H1 (cell line): ENCODE results near the gene LCN12. TPM values are rescaled to one million over a fixed set of nuclear protein-coding genes. Genes with fewer than 3 reads are reported as not detected.
A peak's percentile ranks its signal among the peaks of the same experiment; 100 is the strongest.

Source experiments
- CTCF ChIA-PET: fragments of 300-600 bp; sonication (Branson Sonifier 250); formaldehyde crosslinking; loops from one replicate; lab custom pipeline; 2021; ENCODE audit not compliant: partially characterized antibody; lab: Charles Lee
- POLR2A ChIA-PET: fragments of 300-600 bp; sonication (Branson Sonifier 250); formaldehyde crosslinking; loops from one replicate; lab custom pipeline; 2021; ENCODE audit warnings: inconsistent platforms; ENCODE audit not compliant: partially characterized antibody; lab: Charles Lee
- DNase-seq, 2 experiments: peaks; one replicate each; pipeline versions ENCODE4 v3.0.0 to v3.0.0-alpha.2; 2010 to 2022; ENCODE audit warnings: low spot score in 2 of 2, low read depth in 1 of 2, mixed read lengths in 1 of 2
- FAIRE-seq: peaks from 2 replicates; lab custom pipeline; 2011; peaks lifted over from hg19 to GRCh38; lab: Jason Lieb, UNC
- H2AFZ ChIP-seq: 2 replicates; pipeline ENCODE4 v1.8.1; 2012; ENCODE audit warnings: low read length, inconsistent platforms
- H2AK5ac ChIP-seq: 2 replicates; pipeline ENCODE4 v1.6.1; 2013; ENCODE audit warnings: low read depth, low read length
- H2BK120ac ChIP-seq: replicated peaks from 2 replicates; pipeline ENCODE3; 2013; ENCODE audit warnings: low read depth, low read length, inconsistent platforms
- H2BK12ac ChIP-seq: 2 replicates; pipeline ENCODE4 v1.6.1; 2013; ENCODE audit warnings: low read depth, low read length
- H2BK15ac ChIP-seq: 2 replicates; pipeline ENCODE4 v1.6.1; 2013; ENCODE audit warnings: low read length
- H2BK20ac ChIP-seq: 2 replicates; pipeline ENCODE4 v1.6.1; 2013; ENCODE audit warnings: low read length
- H2BK5ac ChIP-seq: 2 replicates; pipeline ENCODE4 v1.6.1; 2013; ENCODE audit warnings: low read depth, low read length
- H3K14ac ChIP-seq: 2 replicates; pipeline ENCODE4 v1.6.1; 2013; ENCODE audit warnings: inconsistent platforms; ENCODE audit not compliant: insufficient read length
- H3K18ac ChIP-seq: 2 replicates; pipeline ENCODE4 v1.6.1; 2013; ENCODE audit warnings: low read length; ENCODE audit errors: extremely low read depth
- H3K23ac ChIP-seq: 2 replicates; pipeline ENCODE4 v1.6.1; 2013; ENCODE audit warnings: inconsistent platforms; ENCODE audit not compliant: insufficient read length
- H3K23me2 ChIP-seq: 2 replicates; pipeline ENCODE4 v1.6.1; 2013; ENCODE audit warnings: low read depth, low read length
- H3K27ac ChIP-seq: 2 replicates; pipeline ENCODE4 v1.6.1; 2011; ENCODE audit warnings: low read depth, low read length, inconsistent platforms
- H3K27me3 ChIP-seq, 4 experiments: replicated peaks in 1 of 4; 1 replicate in 1 of 4; 2 replicates in 3 of 4; pipeline versions ENCODE4 v1.6.1 to v1.8.1; 2011 to 2013; ENCODE audit warnings: low read length in 3 of 4, mild to moderate bottlenecking in 3 of 4, inconsistent platforms in 2 of 4, mixed read lengths in 2 of 4, moderate library complexity in 1 of 4; ENCODE audit not compliant: control insufficient read depth in 3 of 4, insufficient read depth in 3 of 4; ENCODE audit errors: extremely low read depth in 1 of 4
- H3K36me3 ChIP-seq, 4 experiments: 2 replicates each; pipeline versions ENCODE4 v1.6.1 to v1.8.1; 2011 to 2013; ENCODE audit warnings: mild to moderate bottlenecking in 4 of 4, low read length in 3 of 4, moderate library complexity in 2 of 4, control low read depth in 1 of 4, inconsistent platforms in 1 of 4; ENCODE audit not compliant: insufficient read depth in 4 of 4, control insufficient read depth in 2 of 4
- H3K4ac ChIP-seq: replicated peaks from 2 replicates; pipeline ENCODE3; 2013; ENCODE audit warnings: low read length, low read depth, mixed read lengths, inconsistent platforms; ENCODE audit not compliant: insufficient read length
- H3K4me1 ChIP-seq, 4 experiments: replicated peaks in 1 of 4; 1 replicate in 1 of 4; 2 replicates in 3 of 4; pipeline versions ENCODE4 v1.6.1 to v1.8.1; 2011 to 2013; ENCODE audit warnings: low read length in 3 of 4, inconsistent platforms in 2 of 4, mixed read lengths in 1 of 4; ENCODE audit not compliant: insufficient read depth in 4 of 4, control insufficient read depth in 3 of 4
- H3K4me2 ChIP-seq, 2 experiments: 2 replicates each; pipeline versions ENCODE4 v1.6.1 to v1.8.1; 2011 to 2013; ENCODE audit warnings: low read depth in 2 of 2, low read length in 2 of 2, control low read depth in 1 of 2, inconsistent platforms in 1 of 2, mild to moderate bottlenecking in 1 of 2; ENCODE audit not compliant: insufficient read depth in 1 of 2
- H3K4me3 ChIP-seq, 4 experiments: fragments of 200-600, 300-600 bp in 1 of 4; sonication (generic), shearing (Covaris generic), sonication (Bioruptor Twin) in 1 of 4; 2 replicates each; pipeline versions ENCODE4 v1.5.1 to v1.8.1; 2011 to 2016; ENCODE audit warnings: low read length in 4 of 4, low read depth in 3 of 4, control low read depth in 2 of 4, inconsistent platforms in 2 of 4, mild to moderate bottlenecking in 2 of 4, mixed read lengths in 1 of 4, moderate library complexity in 1 of 4; ENCODE audit not compliant: insufficient read depth in 2 of 4; ENCODE audit errors: extremely low read depth in 1 of 4
- H3K56ac ChIP-seq: replicated peaks from 2 replicates; pipeline ENCODE3; 2013; ENCODE audit warnings: low read depth, mild to moderate bottlenecking, mixed read lengths, low read length, inconsistent platforms; ENCODE audit not compliant: insufficient read length
- H3K79me1 ChIP-seq: 2 replicates; pipeline ENCODE4 v1.6.1; 2013; ENCODE audit warnings: low read depth, low read length, control low read depth
- H3K79me2 ChIP-seq, 2 experiments: 2 replicates each; pipeline versions ENCODE4 v1.6.1 to v1.8.1; 2012 to 2013; ENCODE audit warnings: low read length in 2 of 2, mild to moderate bottlenecking in 2 of 2, inconsistent platforms in 1 of 2; ENCODE audit not compliant: insufficient read depth in 2 of 2, control insufficient read depth in 1 of 2
- H3K9ac ChIP-seq, 4 experiments: replicated peaks in 1 of 4; 1 replicate in 1 of 4; 2 replicates in 3 of 4; pipeline versions ENCODE4 v1.6.1 to v1.8.1; 2011 to 2013; ENCODE audit warnings: low read depth in 3 of 4, low read length in 3 of 4, control low read depth in 2 of 4, mild to moderate bottlenecking in 2 of 4, moderate library complexity in 2 of 4, inconsistent platforms in 1 of 4; ENCODE audit errors: extremely low read depth in 1 of 4
- H3K9me3 ChIP-seq, 2 experiments: 2 replicates each; pipeline versions ENCODE4 v1.6.1 to v1.8.1; 2012 to 2013; ENCODE audit warnings: mild to moderate bottlenecking in 2 of 2, moderate library complexity in 2 of 2, control low read depth in 1 of 2, inconsistent platforms in 1 of 2, low read depth in 1 of 2, low read length in 1 of 2, mixed read lengths in 1 of 2; ENCODE audit not compliant: insufficient read depth in 2 of 2
- H4K20me1 ChIP-seq, 2 experiments: replicated peaks in 1 of 2; 2 replicates each; pipeline versions ENCODE3 to v1.8.1; 2011 to 2013; ENCODE audit warnings: inconsistent platforms in 2 of 2, low read length in 2 of 2, mild to moderate bottlenecking in 1 of 2; ENCODE audit not compliant: insufficient read depth in 2 of 2, control insufficient read depth in 1 of 2
- H4K5ac ChIP-seq: 2 replicates; pipeline ENCODE4 v1.6.1; 2013; ENCODE audit warnings: low read length, low read depth, mixed read lengths, inconsistent platforms; ENCODE audit not compliant: insufficient read length
- H4K8ac ChIP-seq: 2 replicates; pipeline ENCODE4 v1.8.0; 2013; ENCODE audit warnings: mild to moderate bottlenecking, moderate library complexity, low read length, inconsistent platforms; ENCODE audit not compliant: insufficient read depth; ENCODE audit errors: extremely low read depth
- H4K91ac ChIP-seq: replicated peaks from 2 replicates; pipeline ENCODE3; 2013; ENCODE audit warnings: low read length, mixed read lengths, inconsistent platforms; ENCODE audit not compliant: insufficient read length
- CEBPB ChIP-seq: IDR thresholded peaks from 2 replicates; pipeline ENCODE4 v1.6.1; 2012; ENCODE audit warnings: low read depth, low read length
- MAFK ChIP-seq: IDR thresholded peaks from 2 replicates; pipeline ENCODE4 v1.6.1; 2012; ENCODE audit warnings: low read depth, mild to moderate bottlenecking, improper control_type of control experiment, low read length
- RAD21 ChIP-seq, 2 experiments: IDR thresholded peaks in 1 of 2; conservative IDR thresholded peaks in 1 of 2; 2 replicates each; pipeline ENCODE4 v1.6.1; 2011; ENCODE audit warnings: low read depth in 2 of 2, low read length in 2 of 2, improper control_type of control experiment in 1 of 2, inconsistent platforms in 1 of 2, mild to moderate bottlenecking in 1 of 2, moderate library complexity in 1 of 2
- RXRA ChIP-seq: IDR thresholded peaks from 2 replicates; pipeline ENCODE4 v1.6.1; 2011; ENCODE audit warnings: low read depth, mild to moderate bottlenecking, low read length, moderate library complexity; ENCODE audit not compliant: insufficient read depth
- SIN3A ChIP-seq, 2 experiments: IDR thresholded peaks in 1 of 2; conservative IDR thresholded peaks in 1 of 2; 2 replicates each; pipeline ENCODE4 v1.6.1; 2011 to 2012; ENCODE audit warnings: low read length in 2 of 2, improper control_type of control experiment in 1 of 2, low read depth in 1 of 2, mild to moderate bottlenecking in 1 of 2
- SIX5 ChIP-seq: IDR thresholded peaks from 2 replicates; pipeline ENCODE4 v1.6.1; 2011; ENCODE audit warnings: mild to moderate bottlenecking, low read depth, low read length
- SP4 ChIP-seq: IDR thresholded peaks from 2 replicates; pipeline ENCODE4 v1.6.1; 2012; ENCODE audit warnings: low read length, inconsistent platforms
- TAF7 ChIP-seq: optimal IDR thresholded peaks from 2 replicates; pipeline ENCODE3; 2011; ENCODE audit warnings: low read depth, mild to moderate bottlenecking, inconsistent platforms, low read length, moderate library complexity, borderline replicate concordance
- WGBS, 2 experiments: shearing (Covaris generic) in 1 of 2; methylation state at CpG; one replicate each; pipeline versions ENCODE4 v1.1.6 to v1.1.7; 2013 to 2015; ENCODE audit warnings: low lambda C conversion rate in 2 of 2, mixed read lengths in 2 of 2, inconsistent platforms in 1 of 2, low coverage in 1 of 2, missing lambda C conversion rate in 1 of 2; ENCODE audit not compliant: insufficient replicate concordance in 2 of 2, insufficient coverage in 1 of 2, insufficient read length in 1 of 2; ENCODE audit errors: extremely low coverage in 1 of 2, missing lambda C conversion rate in 1 of 2; 5-methylcytosine and 5-hydroxymethylcytosine counted together
- polyA plus RNA-seq, 7 experiments: library from polyadenylated mRNA; depleted of rRNA in 3 of 7; stranded (reverse) in 5 of 7; unstranded in 2 of 7; fragments of >200 nt in 5 of 7; fragments of 200-250 nt in 2 of 7; gene quantifications; 1 replicate in 5 of 7; 2 replicates in 1 of 7; 4 replicates in 1 of 7; pipeline versions ENCODE4 v1.2.1 to v1.2.3, GENCODE V29; 2011 to 2013; ENCODE audit warnings: missing spikeins in 2 of 7, mixed read lengths in 2 of 7
- total RNA-seq: library from RNA; stranded (reverse); fragmentation: NEBNext Ultra II Directional; extraction: Animal tissue kit (Norgen Biotek cat#: 25700); gene quantifications from 2 replicates; pipeline ENCODE4 v1.2.1, GENCODE V29; 2021
- TF ChIP-seq, protein P1 (sequence below), 3 experiments: IDR thresholded peaks; 1 replicate in 2 of 3; 2 replicates in 1 of 3; pipeline versions ENCODE4 v1.5.1 to v1.6.1; 2011; ENCODE audit warnings: low read length in 3 of 3, mild to moderate bottlenecking in 3 of 3, inconsistent platforms in 2 of 3, low read depth in 1 of 3, moderate library complexity in 1 of 3; ENCODE audit not compliant: insufficient read depth in 1 of 3; ENCODE audit errors: control extremely low read depth in 1 of 3

Gene LCN12
- total and polyA plus RNA-seq, 2 of the 8 experiments (the other 6 are each of a cell fraction or from before 2014, with no cell fraction given), result 1.1 to 1.7 TPM

DNA sequence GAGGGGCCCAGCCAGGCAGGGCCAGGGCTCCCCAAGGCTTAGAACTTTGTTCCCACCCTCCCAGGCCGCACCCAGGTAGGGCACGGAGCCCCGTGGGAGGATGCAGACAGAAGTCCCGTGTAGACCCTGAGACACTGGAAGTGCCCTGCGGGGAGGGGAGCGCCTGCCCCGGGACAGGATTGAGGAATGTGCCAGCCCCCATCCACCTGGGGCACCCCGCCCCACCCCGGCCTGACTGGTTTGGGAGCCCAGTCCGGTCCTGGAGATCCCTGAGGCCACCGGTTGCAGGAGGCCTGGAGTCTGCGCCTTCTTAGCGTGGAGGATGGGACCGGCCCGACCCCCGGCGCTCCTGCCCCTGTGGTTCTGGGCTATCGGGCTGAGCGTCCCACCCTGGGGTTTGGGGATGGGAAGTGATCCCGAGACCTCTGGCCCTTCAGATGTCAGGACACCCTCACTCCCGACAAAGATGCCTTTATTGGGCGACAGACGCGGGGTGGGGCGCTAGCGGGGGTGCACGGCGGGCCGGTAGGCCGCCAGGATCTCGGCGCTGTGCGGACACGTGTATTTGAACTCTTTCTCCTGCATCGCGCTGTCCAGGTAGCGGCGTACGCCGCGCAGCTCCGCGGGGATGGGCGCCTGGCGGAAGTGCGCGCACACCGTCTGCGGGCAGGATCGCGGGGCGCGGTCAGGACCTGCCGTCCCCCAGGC lies 42.3 kb downstream of the LCN12 start:
- Histone ChIP-seq H3K36me3 (peaks cover 0 to 2% (median 0%) of the 10 kb centered on the region in 4 experiments; a peak in 1 of 8 replicates), H3K9me3 (peaks cover 6% of the 10 kb centered on the region in 2 experiments; a peak in 2 of 4 replicates), H3K27ac (no peak overlapping the region), H3K23ac (no peak overlapping the region), H3K4me2 (peak overlapping the region in 1 of 2 experiments; percentile 47; a peak in 1 of 4 replicates), H3K23me2 (peaks cover 17% of the 10 kb centered on the region), H4K5ac (no peak overlapping the region), H3K14ac (no peak overlapping the region), H4K20me1 (peaks cover 0 to 2% of the 10 kb centered on the region in 2 experiments), H2BK20ac (no peak overlapping the region), H2AK5ac (no peak overlapping the region), H2BK120ac (no peak overlapping the region), H3K79me2 (no peaks in the 10 kb centered on the region), H3K9ac (no peak overlapping the region), H4K91ac (no peak overlapping the region), H2BK12ac (no peak overlapping the region), H3K18ac (no peak overlapping the region), H3K4ac (no peak overlapping the region), H2BK15ac (no peak overlapping the region), H4K8ac (no peak overlapping the region), H2AFZ (no peak overlapping the region), H3K4me3 (no peak overlapping the region), H3K56ac (no peak overlapping the region), H3K27me3 (peaks cover 0 to 12% (median 10%) of the 10 kb centered on the region in 4 experiments; a peak in 3 of 7 replicates), H2BK5ac (no peak overlapping the region), H3K4me1 (peaks cover 0 to 20% (median 11%) of the 10 kb centered on the region in 4 experiments; a peak in 6 of 7 replicates), H3K79me1 (no peaks in the 10 kb centered on the region)
- FAIRE-seq, result no peak
- ChIA-PET CTCF (interaction anchor here (1.1 to 6.3 kb wide), 6 partner anchors 18 to 73 kb away, joined by 3 to 31 read pairs (median 8); partner anchors contain the start of gene PTGDS), POLR2A (interaction anchor here (0.6 kb wide), 1 partner anchor 14 kb away, joined by 3 read pairs; no protein-coding TSS in a partner anchor)
- 89% methylated on average over 31 of the region's 54 CpGs; no CpG with 5 or more reads in 1 of the 2 experiments for whole genome bisulfite sequencing, 2 experiments
- DNase-seq, result no peak
- TF ChIP-seq RAD21 (IDR thresholded peaks at IDR 0.05 in 1 of 2, conservative IDR thresholded peaks at IDR 0.05 in 1 of 2; ENCODE audit: low read depth in 2 of 2, low read length in 2 of 2) (no peak), TAF7 (no peak), RXRA (no peak), SIN3A (conservative IDR thresholded peaks at IDR 0.05 in 1 of 2, IDR thresholded peaks at IDR 0.05 in 1 of 2; ENCODE audit: low read depth in 1 of 2, low read length in 2 of 2) (no peak), MAFK (no peak), SP4 (no peak), SIX5 (no peak), CEBPB (no peak)
- TF ChIP-seq, protein P1, sequence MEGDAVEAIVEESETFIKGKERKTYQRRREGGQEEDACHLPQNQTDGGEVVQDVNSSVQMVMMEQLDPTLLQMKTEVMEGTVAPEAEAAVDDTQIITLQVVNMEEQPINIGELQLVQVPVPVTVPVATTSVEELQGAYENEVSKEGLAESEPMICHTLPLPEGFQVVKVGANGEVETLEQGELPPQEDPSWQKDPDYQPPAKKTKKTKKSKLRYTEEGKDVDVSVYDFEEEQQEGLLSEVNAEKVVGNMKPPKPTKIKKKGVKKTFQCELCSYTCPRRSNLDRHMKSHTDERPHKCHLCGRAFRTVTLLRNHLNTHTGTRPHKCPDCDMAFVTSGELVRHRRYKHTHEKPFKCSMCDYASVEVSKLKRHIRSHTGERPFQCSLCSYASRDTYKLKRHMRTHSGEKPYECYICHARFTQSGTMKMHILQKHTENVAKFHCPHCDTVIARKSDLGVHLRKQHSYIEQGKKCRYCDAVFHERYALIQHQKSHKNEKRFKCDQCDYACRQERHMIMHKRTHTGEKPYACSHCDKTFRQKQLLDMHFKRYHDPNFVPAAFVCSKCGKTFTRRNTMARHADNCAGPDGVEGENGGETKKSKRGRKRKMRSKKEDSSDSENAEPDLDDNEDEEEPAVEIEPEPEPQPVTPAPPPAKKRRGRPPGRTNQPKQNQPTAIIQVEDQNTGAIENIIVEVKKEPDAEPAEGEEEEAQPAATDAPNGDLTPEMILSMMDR (IDR thresholded peaks at IDR 0.05; ENCODE audit: control extremely low read depth in 1 of 3, insufficient read depth in 1 of 3, low read depth in 1 of 3, low read length in 3 of 3), result no peak
